Neural cell (in vitro differentiated cells): ENCODE measurements around the gene ATP13A2.

Experiments
- TF ChIP-seq, protein P1 (sequence below): fragments of 450-650 bp; IDR thresholded peaks from 2 replicates; pipeline ENCODE4 v1.5.1; 2014; ENCODE audit warnings: antibody characterized with exemption, mild to moderate bottlenecking, moderate library complexity; ENCODE audit not compliant: poor library complexity, severe bottlenecking
- TF ChIP-seq, protein P2 (sequence below): IDR thresholded peaks from 2 replicates; pipeline ENCODE4 v1.6.1; 2012; ENCODE audit warnings: borderline replicate concordance

DNA sequence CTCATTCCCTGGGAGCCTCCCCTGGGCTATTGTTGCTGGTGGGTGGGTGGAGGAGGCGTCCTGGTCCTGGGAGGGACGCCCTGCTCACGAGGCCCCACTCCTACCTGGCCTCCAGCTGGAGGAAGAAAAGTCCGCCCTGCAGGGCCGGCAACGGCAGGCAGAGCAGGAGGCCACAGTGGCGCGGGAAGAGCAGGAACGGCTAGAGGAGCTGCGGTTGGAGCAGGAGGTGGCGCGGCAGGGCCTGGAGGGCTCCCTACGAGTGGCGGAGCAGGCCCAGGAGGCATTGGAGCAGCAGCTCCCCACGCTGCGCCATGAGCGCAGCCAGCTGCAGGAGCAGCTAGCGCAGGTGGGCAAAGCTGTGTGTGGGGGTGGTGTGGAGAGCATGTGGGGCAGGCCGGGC lies 65.1 kb downstream of the ATP13A2 start:
- TF ChIP-seq, protein P1, sequence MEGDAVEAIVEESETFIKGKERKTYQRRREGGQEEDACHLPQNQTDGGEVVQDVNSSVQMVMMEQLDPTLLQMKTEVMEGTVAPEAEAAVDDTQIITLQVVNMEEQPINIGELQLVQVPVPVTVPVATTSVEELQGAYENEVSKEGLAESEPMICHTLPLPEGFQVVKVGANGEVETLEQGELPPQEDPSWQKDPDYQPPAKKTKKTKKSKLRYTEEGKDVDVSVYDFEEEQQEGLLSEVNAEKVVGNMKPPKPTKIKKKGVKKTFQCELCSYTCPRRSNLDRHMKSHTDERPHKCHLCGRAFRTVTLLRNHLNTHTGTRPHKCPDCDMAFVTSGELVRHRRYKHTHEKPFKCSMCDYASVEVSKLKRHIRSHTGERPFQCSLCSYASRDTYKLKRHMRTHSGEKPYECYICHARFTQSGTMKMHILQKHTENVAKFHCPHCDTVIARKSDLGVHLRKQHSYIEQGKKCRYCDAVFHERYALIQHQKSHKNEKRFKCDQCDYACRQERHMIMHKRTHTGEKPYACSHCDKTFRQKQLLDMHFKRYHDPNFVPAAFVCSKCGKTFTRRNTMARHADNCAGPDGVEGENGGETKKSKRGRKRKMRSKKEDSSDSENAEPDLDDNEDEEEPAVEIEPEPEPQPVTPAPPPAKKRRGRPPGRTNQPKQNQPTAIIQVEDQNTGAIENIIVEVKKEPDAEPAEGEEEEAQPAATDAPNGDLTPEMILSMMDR, result no peak
- TF ChIP-seq, protein P2, sequence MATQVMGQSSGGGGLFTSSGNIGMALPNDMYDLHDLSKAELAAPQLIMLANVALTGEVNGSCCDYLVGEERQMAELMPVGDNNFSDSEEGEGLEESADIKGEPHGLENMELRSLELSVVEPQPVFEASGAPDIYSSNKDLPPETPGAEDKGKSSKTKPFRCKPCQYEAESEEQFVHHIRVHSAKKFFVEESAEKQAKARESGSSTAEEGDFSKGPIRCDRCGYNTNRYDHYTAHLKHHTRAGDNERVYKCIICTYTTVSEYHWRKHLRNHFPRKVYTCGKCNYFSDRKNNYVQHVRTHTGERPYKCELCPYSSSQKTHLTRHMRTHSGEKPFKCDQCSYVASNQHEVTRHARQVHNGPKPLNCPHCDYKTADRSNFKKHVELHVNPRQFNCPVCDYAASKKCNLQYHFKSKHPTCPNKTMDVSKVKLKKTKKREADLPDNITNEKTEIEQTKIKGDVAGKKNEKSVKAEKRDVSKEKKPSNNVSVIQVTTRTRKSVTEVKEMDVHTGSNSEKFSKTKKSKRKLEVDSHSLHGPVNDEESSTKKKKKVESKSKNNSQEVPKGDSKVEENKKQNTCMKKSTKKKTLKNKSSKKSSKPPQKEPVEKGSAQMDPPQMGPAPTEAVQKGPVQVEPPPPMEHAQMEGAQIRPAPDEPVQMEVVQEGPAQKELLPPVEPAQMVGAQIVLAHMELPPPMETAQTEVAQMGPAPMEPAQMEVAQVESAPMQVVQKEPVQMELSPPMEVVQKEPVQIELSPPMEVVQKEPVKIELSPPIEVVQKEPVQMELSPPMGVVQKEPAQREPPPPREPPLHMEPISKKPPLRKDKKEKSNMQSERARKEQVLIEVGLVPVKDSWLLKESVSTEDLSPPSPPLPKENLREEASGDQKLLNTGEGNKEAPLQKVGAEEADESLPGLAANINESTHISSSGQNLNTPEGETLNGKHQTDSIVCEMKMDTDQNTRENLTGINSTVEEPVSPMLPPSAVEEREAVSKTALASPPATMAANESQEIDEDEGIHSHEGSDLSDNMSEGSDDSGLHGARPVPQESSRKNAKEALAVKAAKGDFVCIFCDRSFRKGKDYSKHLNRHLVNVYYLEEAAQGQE, result no peak
